Spleen (tissue), 11 donors: ENCODE data around the gene PIH1D1. TPM values are rescaled to one million over a fixed set of nuclear protein-coding genes. Genes with fewer than 3 reads are reported as not detected.

Experiments used
- DNase-seq: peaks from one replicate; pipeline ENCODE4 v3.0.0-alpha.2; 2020
- H3K27ac ChIP-seq, 8 donors: fragments of 200-600 bp; sonication (generic) in 7 of 8; 1 replicate in 4 of 8; 2 replicates in 4 of 8; pipeline versions ENCODE4 v1.5.0 to v1.8.0; 2016 to 2021; ENCODE audit warnings: inconsistent platforms in 4 of 8, mild to moderate bottlenecking in 4 of 8, moderate library complexity in 1 of 8
- H3K27me3 ChIP-seq, 7 donors: fragments of 200-600 bp; sonication (generic) in 6 of 7; replicated peaks in 1 of 7; 1 replicate in 4 of 7; 2 replicates in 3 of 7; pipeline versions ENCODE4 v1.5.0 to v1.8.0; 2016 to 2021; ENCODE audit warnings: inconsistent platforms in 3 of 7, mild to moderate bottlenecking in 1 of 7
- H3K36me3 ChIP-seq, 6 donors: fragments of 200-600 bp; sonication (generic) in 5 of 6; 1 replicate in 4 of 6; 2 replicates in 2 of 6; pipeline versions ENCODE4 v1.5.0 to v1.8.0; 2016 to 2021; ENCODE audit warnings: inconsistent platforms in 2 of 6
- H3K4me1 ChIP-seq, 6 donors: fragments of 200-600 bp; sonication (generic) in 5 of 6; 1 replicate in 3 of 6; 2 replicates in 3 of 6; pipeline versions ENCODE4 v1.5.0 to v1.8.0; 2016 to 2021; ENCODE audit warnings: inconsistent platforms in 3 of 6
- H3K4me3 ChIP-seq, 8 donors: fragments of 200-600 bp; sonication (generic) in 7 of 8; 1 replicate in 4 of 8; 2 replicates in 4 of 8; pipeline versions ENCODE4 v1.5.0 to v1.8.0; 2016 to 2021; ENCODE audit warnings: inconsistent platforms in 4 of 8, mild to moderate bottlenecking in 4 of 8, moderate library complexity in 2 of 8
- H3K9me3 ChIP-seq, 8 donors: fragments of 200-600 bp; sonication (generic) in 7 of 8; 1 replicate in 4 of 8; 2 replicates in 4 of 8; pipeline versions ENCODE4 v1.5.0 to v1.8.0; 2016 to 2021; ENCODE audit warnings: inconsistent platforms in 4 of 8
- CTCF ChIP-seq, 11 experiments: fragments of 200-600 bp in 7 of 11; fragments of 450-650 bp in 4 of 11; sonication (generic) in 4 of 11; IDR thresholded peaks in 8 of 11; conservative IDR thresholded peaks in 3 of 11; 1 replicate in 7 of 11; 2 replicates in 4 of 11; pipeline versions ENCODE4 v1.4.0 to v1.8.0; 2016 to 2021; ENCODE audit warnings: antibody characterized with exemption in 11 of 11, inconsistent platforms in 4 of 11, mild to moderate bottlenecking in 1 of 11
- POLR2A ChIP-seq, 3 donors: fragments of 450-650 bp; IDR thresholded peaks; one replicate each; pipeline ENCODE4 v1.5.1; 2017; ENCODE audit warnings: antibody characterized with exemption in 3 of 3, mild to moderate bottlenecking in 1 of 3
- POLR2AphosphoS5 ChIP-seq, 3 donors: sonication (generic); formaldehyde crosslinking; IDR thresholded peaks; one replicate each; pipeline ENCODE4 v1.5.1; 2017; ENCODE audit warnings: antibody characterized with exemption in 3 of 3
- WGBS, 5 donors: extraction: QIAGEN DNeasy Blood & Tissue Kit in 3 of 5; methylation state at CpG; one replicate each; pipeline versions ENCODE4 v1.1.5 to v1.1.7; 2013 to 2018; 5-methylcytosine and 5-hydroxymethylcytosine counted together
- intact Hi-C: fragments of 100-400 bp; cut with DNase I; formaldehyde crosslinking; loops from one replicate; pipeline ENCODE4 v1.15.0; 2023; ENCODE audit warnings: low total_unique reads
- polyA plus RNA-seq, 3 donors: library from polyadenylated mRNA; stranded (reverse); fragments of 200-250 nt; gene quantifications; one replicate each; pipeline ENCODE4 v1.2.1, GENCODE V29; 2013
- total RNA-seq, 7 donors: library from RNA; depleted of rRNA in 3 of 7; stranded (reverse); fragments of >200 nt in 3 of 7; fragmentation: NEBNext Ultra II Directional in 4 of 7; extraction: Animal tissue kit (Norgen Biotek cat#: 25700) in 4 of 7; gene quantifications; one replicate each; pipeline versions ENCODE4 v1.1.0 to v1.2.1, GENCODE V29; 2016 to 2021
- donor health status: healthy with polysubstance abuse.
- donor health status: DM: no; HTN: no; CAD: no; lungs with moderate emphysema.
- donor health status: DM: no; HTN: no; CAD: no.
- donor health status: Bipolar disorder and iron deficiency.
- donor health status: healthy.
- donor health status: DM: no; HTN: no; CAD: no.
- donor health status: DM: yes; HTN: yes; CAD: no.

The PIH1D1 gene
- total and polyA plus RNA-seq, 10 donors, result 76.0 to 140 (median 86.3) TPM

DNA sequence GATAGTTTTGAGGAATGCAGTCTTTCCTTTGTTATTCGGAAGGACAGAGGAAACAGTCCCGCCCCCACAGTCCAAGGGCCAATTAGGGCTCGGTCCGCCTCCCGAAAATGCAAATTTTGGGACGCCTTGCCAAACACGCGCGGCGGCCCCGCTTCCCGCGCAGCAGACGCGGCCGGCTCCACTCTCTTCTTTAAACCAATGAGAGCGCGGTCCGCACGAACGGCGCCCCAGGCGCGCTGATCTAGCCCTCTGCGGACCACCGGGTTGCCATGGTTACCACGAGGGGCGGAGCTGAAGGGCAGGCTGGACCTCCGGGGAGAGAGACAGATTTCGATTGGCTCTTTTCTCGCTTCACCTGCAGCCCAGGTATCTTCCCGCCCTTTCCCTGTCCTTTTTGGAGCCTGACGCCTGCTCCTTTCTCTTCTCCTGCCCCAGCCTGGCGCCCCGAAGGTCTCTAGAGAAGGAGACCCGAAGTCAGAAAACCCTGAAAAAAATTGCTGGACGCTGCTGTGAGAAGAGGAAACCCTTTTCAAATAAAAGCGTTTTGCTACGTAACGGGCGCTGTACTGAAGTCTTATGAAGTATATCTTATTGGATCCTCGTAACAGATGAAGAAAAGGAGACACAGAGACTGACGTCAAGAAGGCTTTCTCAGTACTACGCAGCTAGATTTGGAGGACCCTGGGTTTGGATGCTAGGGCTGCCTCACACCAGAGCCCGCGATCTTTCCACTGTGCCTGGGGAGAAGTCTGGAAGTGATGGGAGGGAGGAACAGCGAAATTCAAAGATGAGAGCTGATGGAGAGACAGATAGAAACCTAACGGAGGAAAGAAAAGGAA is 30.4 kb downstream of the PIH1D1 start:
- Histone ChIP-seq H3K4me3 (peak overlapping the region in 3 of 8 donors; percentile 6 to 59 (median 19)), H3K27ac (no peak overlapping the region), H3K4me1 (peaks cover 20 to 46% (median 37%) of the 10 kb centered on the region in 6 donors), H3K9me3 (no peaks in the 10 kb centered on the region), H3K27me3 (peaks cover 5 to 98% (median 65%) of the 10 kb centered on the region in 7 donors), H3K36me3 (no peaks in the 10 kb centered on the region)
- DNase-seq, result no peak
- TF ChIP-seq POLR2AphosphoS5 (IDR thresholded peaks at IDR 0.05) (peak in 2 of 3 donors; percentile 36 to 70), POLR2A (IDR thresholded peaks at IDR 0.05) (no peak), CTCF (IDR thresholded peaks at IDR 0.05 in 8 of 11, conservative IDR thresholded peaks at IDR 0.05 in 3 of 11) (no peak)
- intact Hi-C loops, result no loop called here
- WGBS, 5 donors, result 7 to 11% (median 8%) methylated on average over 47 to 48 of the region's 48 CpGs

- WGBS, 5 donors, result 86 to 95% (median 88%) methylated on average over 2 of the region's 2 CpGs
- intact Hi-C loops, result no loop called here
- peaks cover 5 to 90% (median 54%) of the 10 kb centered on the region in 7 donors for H3K27me3 ChIP-seq
- H3K36me3 ChIP-seq, result no peaks in the 10 kb centered on the region
- TF ChIP-seq POLR2A (IDR thresholded peaks at IDR 0.05), result no peak
- TF ChIP-seq POLR2AphosphoS5 (IDR thresholded peaks at IDR 0.05), result no peak
- no peak for TF ChIP-seq CTCF (IDR thresholded peaks at IDR 0.05 in 8 of 11, conservative IDR thresholded peaks at IDR 0.05 in 3 of 11)
- H3K4me3 ChIP-seq, result no peak overlapping the region
- DNase-seq, result no peak
- H3K9me3 ChIP-seq, result no peaks in the 10 kb centered on the region
- no peak overlapping the region for H3K27ac ChIP-seq
- peaks cover 20 to 41% (median 36%) of the 10 kb centered on the region in 6 donors for H3K4me1 ChIP-seq
These were observed 31.4 kb downstream of the PIH1D1 start for GRCh38 chr19:49420227-49420626.

DNA sequence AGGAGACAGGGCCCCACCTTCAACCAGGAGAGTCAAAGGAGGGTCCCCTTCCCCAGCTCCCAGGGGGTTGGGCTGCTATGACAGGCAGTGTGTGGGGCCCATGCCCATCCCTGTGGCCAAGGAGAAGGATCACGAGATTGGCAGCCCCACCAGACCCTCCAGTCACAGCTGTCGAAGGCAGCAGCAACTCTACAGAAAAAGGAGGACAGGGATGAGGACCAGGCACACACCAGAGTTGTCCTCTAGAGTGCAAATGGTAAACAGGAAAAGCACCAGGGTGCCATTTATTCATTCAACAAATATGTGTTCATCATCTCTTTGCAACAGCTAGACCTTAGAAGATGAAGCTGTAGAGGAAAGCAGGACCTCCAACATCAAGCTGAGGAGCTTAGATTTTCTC is 32.4 kb downstream of the PIH1D1 start:
- Histone ChIP-seq H3K4me3 (no peak overlapping the region), H3K4me1 (peaks cover 20 to 40% (median 36%) of the 10 kb centered on the region in 6 donors), H3K36me3 (no peaks in the 10 kb centered on the region), H3K9me3 (no peaks in the 10 kb centered on the region), H3K27ac (no peak overlapping the region), H3K27me3 (peaks cover 5 to 80% (median 44%) of the 10 kb centered on the region in 7 donors)
- intact Hi-C loops, result no loop called here
- 65 to 96% (median 78%) methylated on average over 2 of the region's 2 CpGs; no CpG with 5 or more reads in 1 of the 5 donors for whole genome bisulfite sequencing, 5 donors
- no peak for TF ChIP-seq POLR2AphosphoS5 (IDR thresholded peaks at IDR 0.05)
- no peak for TF ChIP-seq POLR2A (IDR thresholded peaks at IDR 0.05)
- no peak for TF ChIP-seq CTCF (IDR thresholded peaks at IDR 0.05 in 8 of 11, conservative IDR thresholded peaks at IDR 0.05 in 3 of 11)
- DNase-seq, result no peak

DNA sequence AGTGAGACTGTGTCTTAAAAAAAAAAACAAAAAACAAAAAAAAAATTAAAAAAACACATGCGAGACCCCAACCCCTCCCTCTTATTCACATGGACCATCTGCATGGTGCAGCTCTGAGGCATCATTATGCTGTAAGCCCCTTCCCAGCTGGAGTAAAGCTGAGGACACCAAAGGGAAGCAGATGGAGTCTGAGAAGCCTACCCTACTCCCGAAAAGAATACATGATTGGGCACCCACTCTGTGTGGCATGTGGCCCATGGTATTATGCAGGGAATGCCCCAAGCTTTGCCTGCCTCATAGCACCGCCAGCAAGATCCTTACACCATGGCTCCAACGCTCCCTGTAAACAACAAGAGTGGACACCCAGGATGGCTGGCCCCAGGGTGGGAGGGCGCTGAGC is 33.1 kb downstream of the PIH1D1 start:
- intact Hi-C loops, result no loop called here
- Histone ChIP-seq H3K36me3 (no peaks in the 10 kb centered on the region), H3K27ac (no peak overlapping the region), H3K9me3 (no peaks in the 10 kb centered on the region), H3K27me3 (peaks cover 5 to 73% (median 37%) of the 10 kb centered on the region in 7 donors), H3K4me1 (peaks cover 18 to 37% (median 30%) of the 10 kb centered on the region in 6 donors), H3K4me3 (no peak overlapping the region)
- DNase-seq, result no peak
- 83 to 98% (median 87%) methylated on average over 5 of the region's 5 CpGs for whole genome bisulfite sequencing, 5 donors
- no peak for TF ChIP-seq CTCF (IDR thresholded peaks at IDR 0.05 in 8 of 11, conservative IDR thresholded peaks at IDR 0.05 in 3 of 11)
- no peak for TF ChIP-seq POLR2A (IDR thresholded peaks at IDR 0.05)
- TF ChIP-seq POLR2AphosphoS5 (IDR thresholded peaks at IDR 0.05), result no peak
